Measurements from ENCODE around the gene TSC1.

TSC1 gene

DNA sequence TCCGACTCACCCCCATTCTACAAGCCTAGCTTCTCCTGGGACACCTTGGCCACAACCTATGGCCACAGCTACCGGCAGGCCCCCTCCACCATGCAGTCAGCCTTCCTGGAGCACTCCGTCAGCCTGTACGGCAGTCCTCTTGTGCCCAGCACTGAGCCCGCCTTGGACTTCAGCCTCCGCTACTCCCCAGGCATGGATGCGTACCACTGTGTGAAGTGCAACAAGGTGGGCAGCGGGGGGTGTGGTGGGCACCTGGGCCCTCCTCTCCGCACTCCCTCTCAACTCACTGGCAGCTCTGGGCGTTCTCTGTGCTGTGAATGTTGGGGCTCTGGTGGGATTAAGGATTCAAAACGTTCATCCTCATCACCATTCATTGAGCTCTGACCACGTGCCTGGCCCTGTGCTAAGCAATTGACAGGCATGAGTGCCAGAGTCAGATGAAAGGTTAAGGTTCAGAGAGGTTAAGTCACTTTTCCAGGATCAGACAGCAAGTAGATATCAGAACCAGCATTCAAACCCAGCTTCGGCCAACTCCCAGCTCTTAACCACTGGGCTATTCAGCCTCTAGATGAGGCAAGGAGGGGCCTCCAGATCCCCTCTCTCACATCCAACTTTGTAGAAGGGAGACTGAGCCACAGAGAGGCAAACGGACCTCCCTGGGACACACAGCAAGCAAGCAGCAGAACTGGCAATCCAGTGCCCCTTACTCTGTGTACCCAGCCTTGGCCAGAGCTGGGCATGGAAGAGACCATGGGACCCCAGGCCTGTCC is 44.0 kb upstream of the TSC1 start:
- Histone ChIP-seq H3K4me1 (ENCODE audit: control insufficient read depth, insufficient read depth, low read length) (no peaks in the 10 kb centered on the region), H3K36me3 (ENCODE audit: control insufficient read depth in 2 of 2, insufficient read depth in 1 of 2, low read length in 2 of 2) (no peaks in the 10 kb centered on the region), H3K27ac (ENCODE audit: extremely low read depth, low read depth, low read length) (no peak overlapping the region), H3K9me3 (ENCODE audit: control insufficient read depth, insufficient read depth, low read depth, low read length) (no peaks in the 10 kb centered on the region), H3K4me3 (ENCODE audit: low read depth, low read length) (no peak overlapping the region)
- TF ChIP-seq ZNF121 (tag by site-specific recombination; IDR thresholded peaks at IDR 0.05) (no peak), ZNF404 (tag by site-specific recombination; IDR thresholded peaks at IDR 0.05) (no peak), ZNF768 (tag by site-specific recombination; IDR thresholded peaks at IDR 0.05) (peak; percentile 52; the same call in 1 of the 2 replicates), ZNF658 (tag by site-specific recombination; IDR thresholded peaks at IDR 0.05) (no peak), ZBTB17 (tag by site-specific recombination; IDR thresholded peaks at IDR 0.05) (no peak), ZNF837 (tag by site-specific recombination; IDR thresholded peaks at IDR 0.05) (no peak), ZNF311 (tag by site-specific recombination; IDR thresholded peaks at IDR 0.05; ENCODE audit: borderline replicate concordance) (no peak)
- TF ChIP-seq, protein P1, sequence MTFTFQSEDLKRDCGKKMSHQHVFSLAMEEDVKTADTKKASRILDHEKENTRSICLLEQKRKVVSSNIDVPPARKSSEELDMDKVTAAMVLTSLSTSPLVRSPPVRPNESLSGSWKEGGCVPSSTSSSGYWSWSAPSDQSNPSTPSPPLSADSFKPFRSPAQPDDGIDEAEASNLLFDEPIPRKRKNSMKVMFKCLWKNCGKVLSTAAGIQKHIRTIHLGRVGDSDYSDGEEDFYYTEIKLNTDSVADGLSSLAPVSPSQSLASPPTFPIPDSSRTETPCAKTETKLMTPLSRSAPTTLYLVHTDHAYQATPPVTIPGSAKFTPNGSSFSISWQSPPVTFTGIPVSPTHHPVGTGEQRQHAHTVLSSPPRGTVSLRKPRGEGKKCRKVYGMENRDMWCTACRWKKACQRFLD (tag by site-specific recombination; IDR thresholded peaks at IDR 0.05), result no peak
- ChIA-PET CTCF (interaction anchor here (2.2 kb wide), 1 partner anchor 12 kb away, joined by 20 read pairs; the partner anchor contains the start of gene GFI1B), POLR2A (interaction anchor here (1.7 kb wide), 1 partner anchor 42 kb away, joined by 4 read pairs; no protein-coding TSS in a partner anchor)

DNA sequence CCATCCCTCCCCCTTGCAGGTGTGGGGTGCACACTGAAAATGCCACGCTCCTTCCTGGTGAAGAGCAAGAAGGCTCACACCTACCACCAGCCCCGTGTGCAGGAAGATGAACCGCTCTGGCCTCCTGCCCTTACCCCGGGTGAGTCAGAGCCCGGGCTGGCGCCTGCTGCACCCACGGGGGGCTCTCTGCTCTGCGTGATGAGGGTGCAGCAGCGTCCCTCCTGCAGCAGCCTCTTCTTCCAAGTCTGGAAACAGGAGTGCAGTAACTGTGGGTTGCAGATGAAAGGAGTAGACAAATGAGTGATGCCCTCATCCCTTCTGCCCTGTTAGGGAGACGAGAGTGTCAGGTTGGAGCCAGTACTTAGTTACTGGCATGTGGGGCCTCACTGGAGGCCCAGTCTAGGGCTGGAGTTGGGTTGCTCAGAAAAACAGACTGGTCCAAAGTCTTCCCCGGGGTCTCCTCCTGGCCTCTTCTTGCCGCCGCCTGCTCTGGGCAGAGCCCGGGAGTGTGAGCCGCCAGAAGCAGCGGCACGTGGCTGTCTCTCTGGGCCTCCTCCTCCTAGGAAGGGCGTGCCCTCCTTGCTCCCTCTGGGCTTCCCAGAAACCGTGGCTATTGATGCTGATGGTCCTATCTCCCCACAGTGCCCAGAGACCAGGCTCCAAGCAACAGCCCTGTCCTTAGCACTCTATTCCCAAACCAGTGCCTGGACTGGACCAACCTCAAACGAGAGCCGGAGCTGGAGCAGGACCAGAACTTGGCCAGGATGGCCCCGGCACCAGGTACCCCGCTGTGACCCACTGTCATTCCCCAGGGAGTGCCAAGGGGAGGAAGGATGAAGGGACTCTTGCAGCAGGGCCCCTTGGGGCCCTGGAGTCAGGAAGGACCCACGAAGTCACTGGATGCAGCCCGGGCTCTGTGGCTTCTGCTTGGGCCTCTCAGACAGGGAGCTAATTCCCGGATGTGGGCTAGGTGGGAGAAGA is 42.5 kb upstream of the TSC1 start:
- TF ChIP-seq ZSCAN30 (tag by site-specific recombination; IDR thresholded peaks at IDR 0.05) (no peak), ZBTB8A (tag by site-specific recombination; IDR thresholded peaks at IDR 0.05) (no peak), ZNF677 (tag by site-specific recombination; IDR thresholded peaks at IDR 0.05) (no peak), ZNF350 (tag by site-specific recombination; IDR thresholded peaks at IDR 0.05) (no peak), GLIS1 (tag by site-specific recombination; IDR thresholded peaks at IDR 0.05) (no peak), GLIS2 (tag by site-specific recombination; IDR thresholded peaks at IDR 0.05) (peak; percentile 28; the same call in 1 of the 2 replicates), ZNF747 (tag by site-specific recombination; IDR thresholded peaks at IDR 0.05) (no peak), ZNF600 (tag by site-specific recombination; IDR thresholded peaks at IDR 0.05) (0 out of 2 replicates have a peak, but pooled peaks have one; percentile 32)
- TF ChIP-seq, protein P2, sequence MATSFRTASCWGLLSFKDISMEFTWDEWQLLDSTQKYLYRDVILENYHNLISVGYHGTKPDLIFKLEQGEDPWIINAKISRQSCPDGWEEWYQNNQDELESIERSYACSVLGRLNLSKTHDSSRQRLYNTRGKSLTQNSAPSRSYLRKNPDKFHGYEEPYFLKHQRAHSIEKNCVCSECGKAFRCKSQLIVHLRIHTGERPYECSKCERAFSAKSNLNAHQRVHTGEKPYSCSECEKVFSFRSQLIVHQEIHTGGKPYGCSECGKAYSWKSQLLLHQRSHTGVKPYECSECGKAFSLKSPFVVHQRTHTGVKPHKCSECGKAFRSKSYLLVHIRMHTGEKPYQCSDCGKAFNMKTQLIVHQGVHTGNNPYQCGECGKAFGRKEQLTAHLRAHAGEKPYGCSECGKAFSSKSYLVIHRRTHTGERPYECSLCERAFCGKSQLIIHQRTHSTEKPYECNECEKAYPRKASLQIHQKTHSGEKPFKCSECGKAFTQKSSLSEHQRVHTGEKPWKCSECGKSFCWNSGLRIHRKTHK (tag by site-specific recombination; IDR thresholded peaks at IDR 0.05), result no peak
- TF ChIP-seq, protein P3, sequence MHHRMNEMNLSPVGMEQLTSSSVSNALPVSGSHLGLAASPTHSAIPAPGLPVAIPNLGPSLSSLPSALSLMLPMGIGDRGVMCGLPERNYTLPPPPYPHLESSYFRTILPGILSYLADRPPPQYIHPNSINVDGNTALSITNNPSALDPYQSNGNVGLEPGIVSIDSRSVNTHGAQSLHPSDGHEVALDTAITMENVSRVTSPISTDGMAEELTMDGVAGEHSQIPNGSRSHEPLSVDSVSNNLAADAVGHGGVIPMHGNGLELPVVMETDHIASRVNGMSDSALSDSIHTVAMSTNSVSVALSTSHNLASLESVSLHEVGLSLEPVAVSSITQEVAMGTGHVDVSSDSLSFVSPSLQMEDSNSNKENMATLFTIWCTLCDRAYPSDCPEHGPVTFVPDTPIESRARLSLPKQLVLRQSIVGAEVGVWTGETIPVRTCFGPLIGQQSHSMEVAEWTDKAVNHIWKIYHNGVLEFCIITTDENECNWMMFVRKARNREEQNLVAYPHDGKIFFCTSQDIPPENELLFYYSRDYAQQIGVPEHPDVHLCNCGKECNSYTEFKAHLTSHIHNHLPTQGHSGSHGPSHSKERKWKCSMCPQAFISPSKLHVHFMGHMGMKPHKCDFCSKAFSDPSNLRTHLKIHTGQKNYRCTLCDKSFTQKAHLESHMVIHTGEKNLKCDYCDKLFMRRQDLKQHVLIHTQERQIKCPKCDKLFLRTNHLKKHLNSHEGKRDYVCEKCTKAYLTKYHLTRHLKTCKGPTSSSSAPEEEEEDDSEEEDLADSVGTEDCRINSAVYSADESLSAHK (tag by site-specific recombination; IDR thresholded peaks at IDR 0.05), result no peak
- no peak overlapping the region for H3K4me3 ChIP-seq (ENCODE audit: low read depth, low read length)
- no peaks in the 10 kb centered on the region for H3K9me3 ChIP-seq (ENCODE audit: control insufficient read depth, insufficient read depth, low read depth, low read length)
- H3K36me3 ChIP-seq (ENCODE audit: control insufficient read depth in 2 of 2, insufficient read depth in 1 of 2, low read length in 2 of 2), result no peaks in the 10 kb centered on the region
- ChIA-PET CTCF (interaction anchor here (1.0 to 2.2 kb wide), 2 partner anchors 9 to 10 kb away, joined by 3 to 20 read pairs; partner anchors contain the start of gene GFI1B), POLR2A (interaction anchor here (1.7 kb wide), 1 partner anchor 43 kb away, joined by 4 read pairs; no protein-coding TSS in a partner anchor)
- no peak overlapping the region for H3K27ac ChIP-seq (ENCODE audit: extremely low read depth, low read depth, low read length)
- no peaks in the 10 kb centered on the region for H3K4me1 ChIP-seq (ENCODE audit: control insufficient read depth, insufficient read depth, low read length)
